Adipocyte (in vitro differentiated cells): Measurements from ENCODE around the gene ZNF417.
"Not testable (repeated sequence)": the region's sequence is repeated elsewhere in the genome, so short reads cannot be mapped to it uniquely, and the experiment has no call there.

Experiments
- DNase-seq: peaks from one replicate; pipeline ENCODE4 v3.0.0-alpha.2; 2015; ENCODE audit warnings: low read depth
- H3K27me3 ChIP-seq: replicated peaks from 2 replicates; pipeline ENCODE4 v1.7.0; 2013; ENCODE audit warnings: mild to moderate bottlenecking, low read length, moderate library complexity; ENCODE audit not compliant: control insufficient read depth, insufficient read depth
- H3K36me3 ChIP-seq: 2 replicates; pipeline ENCODE4 v1.7.0; 2013; ENCODE audit warnings: low read length, mild to moderate bottlenecking, moderate library complexity; ENCODE audit not compliant: control insufficient read depth, insufficient read depth, severe bottlenecking
- H3K4me1 ChIP-seq: 2 replicates; pipeline ENCODE4 v1.7.0; 2013; ENCODE audit warnings: mild to moderate bottlenecking, low read length, moderate library complexity; ENCODE audit not compliant: control insufficient read depth, insufficient read depth
- H3K4me3 ChIP-seq: 2 replicates; pipeline ENCODE4 v1.7.0; 2013; ENCODE audit warnings: mild to moderate bottlenecking, low read length, moderate library complexity
- H3K9ac ChIP-seq: 2 replicates; pipeline ENCODE4 v1.7.0; 2013; ENCODE audit warnings: mild to moderate bottlenecking, low read length, moderate library complexity
- H3K9me3 ChIP-seq: 2 replicates; pipeline ENCODE4 v1.7.0; 2013; ENCODE audit warnings: mild to moderate bottlenecking, low read length, moderate library complexity; ENCODE audit not compliant: control insufficient read depth

ZNF417 gene

DNA sequence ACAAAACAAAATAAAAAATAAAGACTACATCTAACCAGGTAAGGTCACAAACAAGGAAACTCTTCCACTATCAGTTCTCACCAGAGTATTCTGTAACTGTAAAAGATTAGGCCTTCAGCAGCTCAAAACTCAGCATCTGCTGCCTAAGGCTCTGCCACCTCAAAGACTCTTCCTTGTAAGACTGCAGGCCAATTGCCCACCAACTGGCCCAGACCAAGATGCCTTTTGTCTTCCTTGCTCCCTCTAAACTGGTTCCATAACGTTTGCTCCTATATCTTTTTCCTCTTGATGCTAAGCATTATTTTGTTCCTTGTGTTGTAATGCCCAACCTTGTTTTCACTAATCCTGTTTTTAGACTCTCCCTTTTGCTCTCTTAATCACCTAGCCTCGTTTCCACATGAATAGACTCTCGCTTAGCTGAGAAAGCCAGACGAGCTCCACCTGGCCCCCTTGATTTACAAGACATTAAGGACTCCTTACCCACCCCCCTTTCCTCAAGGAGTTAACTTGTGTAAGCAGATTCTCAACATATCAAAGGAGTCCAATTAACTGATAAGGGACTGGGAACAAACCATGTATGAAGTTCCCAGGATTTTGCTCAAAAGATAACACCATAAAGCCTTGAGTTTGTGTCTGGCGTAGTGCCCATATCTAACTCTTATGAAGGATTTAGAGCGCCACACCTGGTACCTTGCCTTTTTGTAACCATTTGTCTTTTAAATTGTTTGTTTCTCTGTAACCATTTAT is 29.0 kb downstream of the ZNF417 start:
- Histone ChIP-seq H3K4me3 (peak overlapping the region; percentile 90), H3K9me3 (no peaks in the 10 kb centered on the region), H3K36me3 (peaks cover 12% of the 10 kb centered on the region), H3K27me3 (no peaks in the 10 kb centered on the region), H3K9ac (peak overlapping the region; percentile 84), H3K4me1 (no peaks in the 10 kb centered on the region)
- peak; percentile 5 for DNase-seq

DNA sequence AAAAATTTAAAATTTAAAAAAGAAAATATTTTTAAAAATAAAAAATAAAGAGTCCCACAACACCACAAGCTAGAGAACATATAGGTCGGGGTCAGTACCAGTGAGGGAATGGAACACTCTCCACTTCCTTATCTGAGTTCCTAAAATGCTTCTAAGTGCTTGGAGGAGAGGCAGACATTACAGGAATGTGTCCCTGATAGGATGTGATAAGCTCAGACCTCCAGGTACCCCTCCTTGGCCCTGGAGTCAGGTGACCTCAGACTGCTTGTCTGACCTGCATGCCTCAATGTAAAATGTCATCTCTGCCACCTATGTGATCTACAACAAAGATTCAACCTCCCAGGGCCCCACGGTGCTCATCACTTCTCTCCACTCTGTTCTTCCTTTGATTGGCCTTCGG is 30.3 kb downstream of the ZNF417 start:
- H3K4me1 ChIP-seq, result no peaks in the 10 kb centered on the region
- no peak overlapping the region for H3K9ac ChIP-seq
- no peak overlapping the region for H3K4me3 ChIP-seq
- DNase-seq, result no peak
- H3K27me3 ChIP-seq, result no peaks in the 10 kb centered on the region
- peaks cover 12% of the 10 kb centered on the region for H3K36me3 ChIP-seq
- no peaks in the 10 kb centered on the region for H3K9me3 ChIP-seq

DNA sequence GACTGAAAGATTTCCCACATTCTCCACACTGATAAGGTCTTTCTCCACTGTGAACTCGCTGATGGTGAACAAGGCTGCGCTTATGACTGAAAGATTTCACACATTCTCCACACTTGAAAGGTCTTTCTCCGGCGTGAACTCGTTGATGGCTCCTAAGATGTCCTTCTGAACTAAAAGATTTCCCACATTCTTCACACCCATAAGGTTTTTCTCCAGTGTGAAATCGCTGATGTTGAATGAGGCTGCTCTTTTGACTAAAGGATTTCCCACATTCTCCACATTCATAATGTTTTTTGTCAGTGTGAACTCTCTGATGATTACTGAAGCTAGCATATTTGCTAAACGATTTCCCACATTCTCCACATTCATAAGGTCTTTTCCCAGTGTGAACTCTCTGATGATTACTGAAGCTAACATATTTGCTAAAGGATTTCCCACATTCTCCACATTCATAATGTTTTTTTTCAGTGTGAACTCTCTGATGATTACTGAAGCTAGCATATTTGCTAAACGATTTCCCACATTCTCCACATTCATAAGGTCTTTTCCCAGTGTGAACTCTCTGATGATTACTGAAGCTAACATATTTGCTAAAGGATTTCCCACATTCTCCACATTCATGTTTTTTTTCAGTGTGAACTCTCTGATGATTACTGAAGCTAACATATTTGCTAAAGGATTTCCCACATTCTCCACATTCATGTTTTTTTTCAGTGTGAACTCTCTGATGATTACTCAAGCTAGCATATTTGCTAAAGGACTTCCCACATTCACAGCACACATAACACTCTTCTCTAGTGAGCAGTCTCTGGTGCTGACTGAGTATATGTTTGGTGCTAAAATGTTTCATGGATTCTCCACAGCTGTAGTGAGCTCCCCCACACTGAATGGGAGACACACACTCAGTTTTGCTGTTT is 42.3 kb downstream of the ZNF417 start:
- not testable (repeated sequence) for H3K4me1 ChIP-seq, H3K27me3 ChIP-seq, H3K9ac ChIP-seq, DNase-seq
- peaks cover 59% of the 10 kb centered on the region for H3K36me3 ChIP-seq
- H3K9me3 ChIP-seq, result peaks cover 74% of the 10 kb centered on the region
- peak overlapping the region; percentile 65 for H3K4me3 ChIP-seq

DNA sequence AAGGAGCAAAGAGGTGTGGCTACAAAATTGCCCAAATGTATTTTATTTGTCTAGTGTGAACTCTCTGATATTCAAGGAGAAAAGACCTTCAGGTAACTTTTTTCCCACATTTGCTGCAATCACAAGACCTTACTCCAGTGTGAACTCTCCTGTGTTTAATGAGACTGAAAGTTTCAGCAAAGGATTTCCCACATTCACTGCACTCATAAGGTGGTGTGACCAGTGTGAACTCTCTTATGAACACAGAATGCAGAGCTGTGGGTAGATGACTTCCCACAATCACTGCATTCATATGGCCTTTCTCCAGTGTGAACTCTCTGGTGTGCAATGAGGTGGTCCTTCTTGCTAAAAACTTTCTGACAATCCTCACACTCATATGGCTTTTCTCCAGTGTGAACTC is 43.9 kb downstream of the ZNF417 start:
- Histone ChIP-seq H3K9me3 (peaks cover 77% of the 10 kb centered on the region), H3K4me3 (peak overlapping the region; percentile 65), H3K4me1 (no peaks in the 10 kb centered on the region), H3K9ac (no peak overlapping the region), H3K27me3 (no peaks in the 10 kb centered on the region), H3K36me3 (peaks cover 56% of the 10 kb centered on the region)
- DNase-seq, result no peak

DNA sequence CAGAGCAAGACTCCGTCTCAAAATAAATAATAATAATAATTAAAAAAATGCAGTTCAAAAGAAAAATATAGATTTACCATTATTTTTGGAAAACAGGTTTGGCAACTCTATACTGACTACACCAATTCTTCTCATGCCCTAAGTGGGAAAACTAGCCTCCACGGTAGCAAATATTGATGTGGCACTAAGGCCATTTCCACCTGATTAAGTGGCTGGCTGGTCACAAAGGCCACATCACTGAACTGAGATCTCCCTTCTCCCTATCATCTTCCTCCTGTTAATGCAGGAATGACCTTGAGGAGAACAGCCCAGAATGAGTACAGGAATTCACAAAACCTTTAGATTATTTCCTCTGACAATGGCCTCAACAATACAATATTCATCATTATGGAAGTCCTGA is 46.2 kb downstream of the ZNF417 start:
- Histone ChIP-seq H3K27me3 (no peaks in the 10 kb centered on the region), H3K9ac (no peak overlapping the region), H3K9me3 (peaks cover 58% of the 10 kb centered on the region), H3K36me3 (peaks cover 58% of the 10 kb centered on the region), H3K4me1 (no peaks in the 10 kb centered on the region), H3K4me3 (no peak overlapping the region)
- no peak for DNase-seq

DNA sequence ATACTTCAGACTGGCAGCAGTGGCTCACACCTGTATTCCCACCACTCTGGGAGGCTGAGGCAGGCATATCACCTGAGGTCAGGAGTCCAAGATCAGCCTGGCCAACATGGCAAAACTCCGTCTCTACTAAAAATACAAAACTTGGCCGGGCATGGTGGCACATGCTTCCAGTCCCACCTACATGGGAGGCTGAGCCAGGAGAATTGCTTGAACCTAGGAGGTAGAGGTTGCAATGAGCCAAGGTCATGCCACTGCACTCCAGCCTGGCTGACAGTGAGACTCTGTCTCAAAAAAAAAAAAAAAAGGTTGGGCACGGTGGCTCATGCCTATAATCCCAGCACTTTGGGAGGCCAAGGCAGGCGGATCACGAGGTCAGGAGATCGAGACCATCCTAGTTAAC is 46.7 kb downstream of the ZNF417 start:
- not testable (repeated sequence) for H3K4me3 ChIP-seq, DNase-seq, H3K27me3 ChIP-seq, H3K4me1 ChIP-seq, H3K9ac ChIP-seq
- Histone ChIP-seq H3K9me3 (peaks cover 55% of the 10 kb centered on the region), H3K36me3 (peaks cover 61% of the 10 kb centered on the region)

DNA sequence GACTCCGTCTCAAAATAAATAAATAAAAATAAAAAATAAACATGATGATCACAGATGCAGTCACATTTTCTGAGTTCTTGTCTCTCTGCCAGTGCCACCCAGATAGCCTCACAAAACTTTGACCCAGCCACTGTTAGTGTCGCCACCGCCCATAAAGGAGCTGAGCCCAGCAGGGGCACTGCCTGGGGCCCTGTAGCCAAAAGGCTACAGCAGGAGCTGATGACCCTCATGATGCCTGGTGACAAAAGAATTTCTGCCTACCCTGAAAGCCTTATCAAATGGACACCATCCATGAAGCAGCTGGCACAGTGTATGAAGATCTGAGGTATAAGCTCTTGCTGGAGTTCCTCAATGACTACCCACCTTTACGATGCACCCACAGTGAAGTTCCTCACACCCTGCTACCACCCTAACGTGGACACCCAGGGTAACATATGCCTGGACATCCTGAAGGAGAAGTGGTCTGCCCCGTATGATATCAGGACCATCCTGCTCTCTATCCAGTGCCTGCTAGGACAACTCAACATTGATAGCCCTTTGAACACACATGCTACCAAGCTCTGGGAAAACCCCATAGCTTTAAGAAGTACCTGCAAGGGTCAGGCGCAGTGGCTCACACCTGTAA is 48.4 kb downstream of the ZNF417 start:
- no peak overlapping the region for H3K9ac ChIP-seq
- peaks cover 39% of the 10 kb centered on the region for H3K9me3 ChIP-seq
- no peaks in the 10 kb centered on the region for H3K27me3 ChIP-seq
- peak overlapping the region; percentile 37 for H3K4me3 ChIP-seq
- H3K4me1 ChIP-seq, result no peaks in the 10 kb centered on the region
- H3K36me3 ChIP-seq, result peaks cover 58% of the 10 kb centered on the region
- no peak for DNase-seq
